WTC11 (cell line): ENCODE measurements around the gene NOS1. TPM values are rescaled to one million over a fixed set of nuclear protein-coding genes. Genes with fewer than 3 reads are reported as not detected.

Experiments used
- ATAC-seq: fragments of 200-7000 bp; cut with Tn5 transposase; 2 replicates; pipeline ENCODE4 v1.10.0; 2021; ENCODE audit warnings: mild to moderate bottlenecking, moderate library complexity
- CTCF ChIA-PET: fragments of 300-600 bp; sonication (Branson Sonifier 250); formaldehyde crosslinking; loops from one replicate; lab custom pipeline; 2021; ENCODE audit warnings: antibody characterized with exemption; lab: Charles Lee
- POLR2A ChIA-PET: fragments of 350-600 bp; sonication (Branson Sonifier 250); formaldehyde crosslinking; loops from one replicate; lab custom pipeline; 2021; ENCODE audit warnings: antibody characterized with exemption; lab: Charles Lee
- DNase-seq: peaks from one replicate; pipeline ENCODE4 v3.0.0; 2021; ENCODE audit warnings: low spot score
- H3K27ac Mint-ChIP-seq: 2 replicates; pipeline ENCODE4 v1.8.0; 2021; ENCODE audit warnings: mixed read lengths
- H3K27me3 Mint-ChIP-seq: 2 replicates; pipeline ENCODE4 v1.8.0; 2021; ENCODE audit warnings: low read depth, mild to moderate bottlenecking, moderate library complexity, mixed read lengths
- H3K36me3 Mint-ChIP-seq: 2 replicates; pipeline ENCODE4 v1.8.0; 2021; ENCODE audit warnings: mixed read lengths
- H3K4me1 Mint-ChIP-seq: 2 replicates; pipeline ENCODE4 v1.8.0; 2022; ENCODE audit warnings: mixed read lengths
- H3K4me3 Mint-ChIP-seq: 2 replicates; pipeline ENCODE4 v1.8.0; 2021; ENCODE audit warnings: mild to moderate bottlenecking, moderate library complexity, mixed read lengths
- H3K9me3 Mint-ChIP-seq: 2 replicates; pipeline ENCODE4 v1.8.0; 2021; ENCODE audit warnings: mixed read lengths
- FOXJ3 ChIP-seq: sonication (generic); formaldehyde crosslinking; IDR thresholded peaks from 2 replicates; pipeline ENCODE4 v1.9.0; 2021; ENCODE audit warnings: missing genetic modification reagents, mild to moderate bottlenecking, borderline replicate concordance
- GTF2I ChIP-seq: fragments of 250-450 bp; sonication (Bioruptor Pico); conservative IDR thresholded peaks from 2 replicates; pipeline ENCODE4 v1.4.0; 2021; ENCODE audit warnings: mild to moderate bottlenecking
- HMGA2 ChIP-seq: fragments of 250-450 bp; sonication (Bioruptor Pico); IDR thresholded peaks from 2 replicates; pipeline ENCODE4 v1.4.0; 2021; ENCODE audit warnings: mild to moderate bottlenecking, moderate library complexity
- NFATC4 ChIP-seq: fragments of 250-450 bp; sonication (Bioruptor Pico); IDR thresholded peaks from 2 replicates; pipeline ENCODE4 v1.9.0; 2021; ENCODE audit warnings: mild to moderate bottlenecking
- NFE2L1 ChIP-seq: sonication (generic); formaldehyde crosslinking; IDR thresholded peaks from 2 replicates; pipeline ENCODE4 v1.8.1; 2023; ENCODE audit warnings: missing genetic modification reagents
- SMAD3 ChIP-seq: sonication (generic); formaldehyde crosslinking; IDR thresholded peaks from 2 replicates; pipeline ENCODE4 v1.8.0; 2022; ENCODE audit warnings: missing genetic modification reagents, mild to moderate bottlenecking, borderline replicate concordance
- TEAD1 ChIP-seq: sonication (generic); formaldehyde crosslinking; IDR thresholded peaks from 2 replicates; pipeline ENCODE4 v1.8.0; 2022; ENCODE audit warnings: mild to moderate bottlenecking, missing genetic modification reagents
- TEAD4 ChIP-seq: sonication (generic); formaldehyde crosslinking; IDR thresholded peaks from 2 replicates; pipeline ENCODE4 v1.8.0; 2022; ENCODE audit warnings: mild to moderate bottlenecking, missing genetic modification reagents
- ZBTB21 ChIP-seq: sonication (generic); formaldehyde crosslinking; IDR thresholded peaks from 2 replicates; pipeline ENCODE4 v1.8.1; 2023; ENCODE audit warnings: mild to moderate bottlenecking, missing genetic modification reagents, borderline replicate concordance
- ZNF138 ChIP-seq: sonication (generic); formaldehyde crosslinking; conservative IDR thresholded peaks from 2 replicates; pipeline ENCODE4 v1.8.1; 2022; ENCODE audit warnings: mild to moderate bottlenecking, moderate library complexity, missing genetic modification reagents
- ZNF416 ChIP-seq: fragments of 250-450 bp; sonication (Bioruptor Pico); IDR thresholded peaks from 2 replicates; pipeline ENCODE4 v1.9.0; 2021; ENCODE audit warnings: mild to moderate bottlenecking, inconsistent platforms
- total RNA-seq: library from RNA; stranded (reverse); gene quantifications from 3 replicates; pipeline ENCODE4 v1.2.3, GENCODE V29; 2021
- TF ChIP-seq, protein P1 (sequence below): fragments of 200-600 bp; IDR thresholded peaks from 2 replicates; pipeline ENCODE4 v1.8.0; 2022; ENCODE audit warnings: antibody characterized with exemption
- TF ChIP-seq, protein P2 (sequence below): fragments of 250-450 bp; sonication (Bioruptor Pico); IDR thresholded peaks from 2 replicates; pipeline ENCODE4 v1.9.0; 2021; ENCODE audit warnings: mild to moderate bottlenecking
- TF ChIP-seq, protein P3 (sequence below): sonication (generic); formaldehyde crosslinking; IDR thresholded peaks from 2 replicates; pipeline ENCODE4 v1.8.1; 2023; ENCODE audit warnings: mild to moderate bottlenecking, missing genetic modification reagents
- TF ChIP-seq, protein P4 (sequence below): sonication (generic); formaldehyde crosslinking; IDR thresholded peaks from 2 replicates; pipeline ENCODE4 v1.8.0; 2022; ENCODE audit warnings: mild to moderate bottlenecking, missing genetic modification reagents
- TF ChIP-seq, protein P5 (sequence below): sonication (generic); formaldehyde crosslinking; IDR thresholded peaks from 2 replicates; pipeline ENCODE4 v1.8.1; 2023; ENCODE audit warnings: mild to moderate bottlenecking, missing genetic modification reagents, borderline replicate concordance
- TF ChIP-seq, protein P6 (sequence below): sonication (generic); formaldehyde crosslinking; IDR thresholded peaks from 2 replicates; pipeline ENCODE4 v1.8.0; 2022; ENCODE audit warnings: mild to moderate bottlenecking, missing genetic modification reagents
- TF ChIP-seq, protein P7 (sequence below): sonication (generic); formaldehyde crosslinking; conservative IDR thresholded peaks from 2 replicates; pipeline ENCODE4 v1.8.1; 2022; ENCODE audit warnings: mild to moderate bottlenecking, missing genetic modification reagents
- TF ChIP-seq, protein P8 (sequence below): sonication (generic); formaldehyde crosslinking; IDR thresholded peaks from 2 replicates; pipeline ENCODE4 v1.8.1; 2022; ENCODE audit warnings: low read depth, mild to moderate bottlenecking, moderate library complexity, missing genetic modification reagents, borderline replicate concordance

NOS1 gene
- total RNA-seq, 1 experiment from 2014 or later: 4.5 TPM

DNA sequence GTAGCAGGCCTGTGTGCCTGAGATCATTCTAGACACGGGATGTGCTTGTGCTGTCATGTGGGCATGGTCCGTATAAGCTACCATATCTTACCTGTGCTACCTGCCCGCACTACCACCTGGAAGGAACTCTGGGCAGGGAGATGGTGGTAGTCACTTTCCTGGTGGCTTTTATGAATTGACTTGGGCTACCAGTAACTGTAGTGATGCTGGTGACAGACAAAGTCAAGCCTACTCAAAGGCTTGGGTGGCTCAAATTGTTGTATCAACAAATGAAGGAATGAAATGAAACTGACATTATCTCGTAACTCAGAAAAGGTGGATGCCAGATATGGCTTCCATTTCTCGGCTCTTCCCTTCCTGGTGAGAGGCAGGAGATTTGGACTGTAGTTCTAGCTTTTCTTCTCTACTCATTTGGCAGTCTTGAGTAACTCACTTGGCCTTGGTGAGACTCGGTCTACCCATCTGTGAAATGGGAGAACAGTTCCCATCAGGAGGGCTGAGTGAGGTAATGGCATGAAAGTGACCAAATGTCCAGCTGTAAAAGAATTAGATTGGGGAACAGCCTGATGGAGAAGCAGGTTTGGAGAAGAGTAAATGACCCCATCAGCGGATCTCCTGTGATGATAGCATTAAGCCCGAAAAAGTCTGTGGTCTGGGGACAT lies 81.3 kb downstream of the NOS1 start (continued):
- TF ChIP-seq, protein P1, sequence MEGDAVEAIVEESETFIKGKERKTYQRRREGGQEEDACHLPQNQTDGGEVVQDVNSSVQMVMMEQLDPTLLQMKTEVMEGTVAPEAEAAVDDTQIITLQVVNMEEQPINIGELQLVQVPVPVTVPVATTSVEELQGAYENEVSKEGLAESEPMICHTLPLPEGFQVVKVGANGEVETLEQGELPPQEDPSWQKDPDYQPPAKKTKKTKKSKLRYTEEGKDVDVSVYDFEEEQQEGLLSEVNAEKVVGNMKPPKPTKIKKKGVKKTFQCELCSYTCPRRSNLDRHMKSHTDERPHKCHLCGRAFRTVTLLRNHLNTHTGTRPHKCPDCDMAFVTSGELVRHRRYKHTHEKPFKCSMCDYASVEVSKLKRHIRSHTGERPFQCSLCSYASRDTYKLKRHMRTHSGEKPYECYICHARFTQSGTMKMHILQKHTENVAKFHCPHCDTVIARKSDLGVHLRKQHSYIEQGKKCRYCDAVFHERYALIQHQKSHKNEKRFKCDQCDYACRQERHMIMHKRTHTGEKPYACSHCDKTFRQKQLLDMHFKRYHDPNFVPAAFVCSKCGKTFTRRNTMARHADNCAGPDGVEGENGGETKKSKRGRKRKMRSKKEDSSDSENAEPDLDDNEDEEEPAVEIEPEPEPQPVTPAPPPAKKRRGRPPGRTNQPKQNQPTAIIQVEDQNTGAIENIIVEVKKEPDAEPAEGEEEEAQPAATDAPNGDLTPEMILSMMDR: no peak
- TF ChIP-seq, protein P2, sequence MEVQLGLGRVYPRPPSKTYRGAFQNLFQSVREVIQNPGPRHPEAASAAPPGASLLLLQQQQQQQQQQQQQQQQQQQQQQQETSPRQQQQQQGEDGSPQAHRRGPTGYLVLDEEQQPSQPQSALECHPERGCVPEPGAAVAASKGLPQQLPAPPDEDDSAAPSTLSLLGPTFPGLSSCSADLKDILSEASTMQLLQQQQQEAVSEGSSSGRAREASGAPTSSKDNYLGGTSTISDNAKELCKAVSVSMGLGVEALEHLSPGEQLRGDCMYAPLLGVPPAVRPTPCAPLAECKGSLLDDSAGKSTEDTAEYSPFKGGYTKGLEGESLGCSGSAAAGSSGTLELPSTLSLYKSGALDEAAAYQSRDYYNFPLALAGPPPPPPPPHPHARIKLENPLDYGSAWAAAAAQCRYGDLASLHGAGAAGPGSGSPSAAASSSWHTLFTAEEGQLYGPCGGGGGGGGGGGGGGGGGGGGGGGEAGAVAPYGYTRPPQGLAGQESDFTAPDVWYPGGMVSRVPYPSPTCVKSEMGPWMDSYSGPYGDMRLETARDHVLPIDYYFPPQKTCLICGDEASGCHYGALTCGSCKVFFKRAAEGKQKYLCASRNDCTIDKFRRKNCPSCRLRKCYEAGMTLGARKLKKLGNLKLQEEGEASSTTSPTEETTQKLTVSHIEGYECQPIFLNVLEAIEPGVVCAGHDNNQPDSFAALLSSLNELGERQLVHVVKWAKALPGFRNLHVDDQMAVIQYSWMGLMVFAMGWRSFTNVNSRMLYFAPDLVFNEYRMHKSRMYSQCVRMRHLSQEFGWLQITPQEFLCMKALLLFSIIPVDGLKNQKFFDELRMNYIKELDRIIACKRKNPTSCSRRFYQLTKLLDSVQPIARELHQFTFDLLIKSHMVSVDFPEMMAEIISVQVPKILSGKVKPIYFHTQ (CRISPR knock-in tag): no peak
- TF ChIP-seq, protein P3, sequence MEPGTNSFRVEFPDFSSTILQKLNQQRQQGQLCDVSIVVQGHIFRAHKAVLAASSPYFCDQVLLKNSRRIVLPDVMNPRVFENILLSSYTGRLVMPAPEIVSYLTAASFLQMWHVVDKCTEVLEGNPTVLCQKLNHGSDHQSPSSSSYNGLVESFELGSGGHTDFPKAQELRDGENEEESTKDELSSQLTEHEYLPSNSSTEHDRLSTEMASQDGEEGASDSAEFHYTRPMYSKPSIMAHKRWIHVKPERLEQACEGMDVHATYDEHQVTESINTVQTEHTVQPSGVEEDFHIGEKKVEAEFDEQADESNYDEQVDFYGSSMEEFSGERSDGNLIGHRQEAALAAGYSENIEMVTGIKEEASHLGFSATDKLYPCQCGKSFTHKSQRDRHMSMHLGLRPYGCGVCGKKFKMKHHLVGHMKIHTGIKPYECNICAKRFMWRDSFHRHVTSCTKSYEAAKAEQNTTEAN (CRISPR knock-in tag): no peak
- TF ChIP-seq ZNF138 (CRISPR knock-in tag): no peak
- TF ChIP-seq NFE2L1 (CRISPR knock-in tag): no peak
- TF ChIP-seq, protein P4, sequence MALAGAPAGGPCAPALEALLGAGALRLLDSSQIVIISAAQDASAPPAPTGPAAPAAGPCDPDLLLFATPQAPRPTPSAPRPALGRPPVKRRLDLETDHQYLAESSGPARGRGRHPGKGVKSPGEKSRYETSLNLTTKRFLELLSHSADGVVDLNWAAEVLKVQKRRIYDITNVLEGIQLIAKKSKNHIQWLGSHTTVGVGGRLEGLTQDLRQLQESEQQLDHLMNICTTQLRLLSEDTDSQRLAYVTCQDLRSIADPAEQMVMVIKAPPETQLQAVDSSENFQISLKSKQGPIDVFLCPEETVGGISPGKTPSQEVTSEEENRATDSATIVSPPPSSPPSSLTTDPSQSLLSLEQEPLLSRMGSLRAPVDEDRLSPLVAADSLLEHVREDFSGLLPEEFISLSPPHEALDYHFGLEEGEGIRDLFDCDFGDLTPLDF (CRISPR knock-in tag): no peak
- no peak for TF ChIP-seq GTF2I (CRISPR knock-in tag)
- TF ChIP-seq TEAD1: no peak
- TF ChIP-seq SMAD3: no peak

DNA sequence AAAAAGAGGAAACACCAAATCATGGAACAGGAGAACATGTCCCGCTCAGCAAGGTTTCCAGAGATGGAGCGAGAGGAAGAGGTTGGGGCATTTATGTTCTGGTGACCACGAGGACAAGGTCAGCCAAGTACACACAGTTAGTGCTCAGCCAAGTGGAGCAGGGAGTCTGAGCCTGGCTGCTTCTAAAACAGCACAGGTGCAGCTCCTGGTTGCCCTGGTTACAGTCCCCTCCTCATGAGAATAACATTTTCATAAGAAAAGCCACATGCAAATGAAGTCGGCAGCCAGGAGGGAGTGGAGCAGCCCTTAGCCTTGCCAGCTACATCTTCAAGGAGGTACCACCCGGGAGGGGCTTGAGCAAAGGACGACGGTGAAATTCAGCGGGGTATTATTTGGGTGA lies 81.8 kb downstream of the NOS1 start:
- no peak overlapping the region for H3K27ac Mint-ChIP-seq
- H3K9me3 Mint-ChIP-seq: peaks cover 9% of the 10 kb centered on the region
- no peaks in the 10 kb centered on the region for H3K27me3 Mint-ChIP-seq
- POLR2A ChIA-PET: interaction anchor here (0.9 kb wide), 1 partner anchor 91 kb away, joined by 3 read pairs; no protein-coding TSS in a partner anchor
- TF ChIP-seq, protein P5, sequence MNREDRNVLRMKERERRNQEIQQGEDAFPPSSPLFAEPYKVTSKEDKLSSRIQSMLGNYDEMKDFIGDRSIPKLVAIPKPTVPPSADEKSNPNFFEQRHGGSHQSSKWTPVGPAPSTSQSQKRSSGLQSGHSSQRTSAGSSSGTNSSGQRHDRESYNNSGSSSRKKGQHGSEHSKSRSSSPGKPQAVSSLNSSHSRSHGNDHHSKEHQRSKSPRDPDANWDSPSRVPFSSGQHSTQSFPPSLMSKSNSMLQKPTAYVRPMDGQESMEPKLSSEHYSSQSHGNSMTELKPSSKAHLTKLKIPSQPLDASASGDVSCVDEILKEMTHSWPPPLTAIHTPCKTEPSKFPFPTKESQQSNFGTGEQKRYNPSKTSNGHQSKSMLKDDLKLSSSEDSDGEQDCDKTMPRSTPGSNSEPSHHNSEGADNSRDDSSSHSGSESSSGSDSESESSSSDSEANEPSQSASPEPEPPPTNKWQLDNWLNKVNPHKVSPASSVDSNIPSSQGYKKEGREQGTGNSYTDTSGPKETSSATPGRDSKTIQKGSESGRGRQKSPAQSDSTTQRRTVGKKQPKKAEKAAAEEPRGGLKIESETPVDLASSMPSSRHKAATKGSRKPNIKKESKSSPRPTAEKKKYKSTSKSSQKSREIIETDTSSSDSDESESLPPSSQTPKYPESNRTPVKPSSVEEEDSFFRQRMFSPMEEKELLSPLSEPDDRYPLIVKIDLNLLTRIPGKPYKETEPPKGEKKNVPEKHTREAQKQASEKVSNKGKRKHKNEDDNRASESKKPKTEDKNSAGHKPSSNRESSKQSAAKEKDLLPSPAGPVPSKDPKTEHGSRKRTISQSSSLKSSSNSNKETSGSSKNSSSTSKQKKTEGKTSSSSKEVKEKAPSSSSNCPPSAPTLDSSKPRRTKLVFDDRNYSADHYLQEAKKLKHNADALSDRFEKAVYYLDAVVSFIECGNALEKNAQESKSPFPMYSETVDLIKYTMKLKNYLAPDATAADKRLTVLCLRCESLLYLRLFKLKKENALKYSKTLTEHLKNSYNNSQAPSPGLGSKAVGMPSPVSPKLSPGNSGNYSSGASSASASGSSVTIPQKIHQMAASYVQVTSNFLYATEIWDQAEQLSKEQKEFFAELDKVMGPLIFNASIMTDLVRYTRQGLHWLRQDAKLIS (CRISPR knock-in tag): no peak
- TF ChIP-seq, protein P3 (CRISPR knock-in tag): no peak
- TF ChIP-seq, protein P6, sequence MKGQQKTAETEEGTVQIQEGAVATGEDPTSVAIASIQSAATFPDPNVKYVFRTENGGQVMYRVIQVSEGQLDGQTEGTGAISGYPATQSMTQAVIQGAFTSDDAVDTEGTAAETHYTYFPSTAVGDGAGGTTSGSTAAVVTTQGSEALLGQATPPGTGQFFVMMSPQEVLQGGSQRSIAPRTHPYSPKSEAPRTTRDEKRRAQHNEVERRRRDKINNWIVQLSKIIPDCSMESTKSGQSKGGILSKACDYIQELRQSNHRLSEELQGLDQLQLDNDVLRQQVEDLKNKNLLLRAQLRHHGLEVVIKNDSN (CRISPR knock-in tag): no peak
- TF ChIP-seq ZNF416 (CRISPR knock-in tag) (no peak), NFATC4 (CRISPR knock-in tag) (no peak), TEAD4 (CRISPR knock-in tag) (no peak), ZBTB21 (CRISPR knock-in tag) (no peak), FOXJ3 (CRISPR knock-in tag) (no peak), HMGA2 (no peak)
- TF ChIP-seq, protein P7, sequence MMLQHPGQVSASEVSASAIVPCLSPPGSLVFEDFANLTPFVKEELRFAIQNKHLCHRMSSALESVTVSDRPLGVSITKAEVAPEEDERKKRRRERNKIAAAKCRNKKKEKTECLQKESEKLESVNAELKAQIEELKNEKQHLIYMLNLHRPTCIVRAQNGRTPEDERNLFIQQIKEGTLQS: no peak
- TF ChIP-seq, protein P8, sequence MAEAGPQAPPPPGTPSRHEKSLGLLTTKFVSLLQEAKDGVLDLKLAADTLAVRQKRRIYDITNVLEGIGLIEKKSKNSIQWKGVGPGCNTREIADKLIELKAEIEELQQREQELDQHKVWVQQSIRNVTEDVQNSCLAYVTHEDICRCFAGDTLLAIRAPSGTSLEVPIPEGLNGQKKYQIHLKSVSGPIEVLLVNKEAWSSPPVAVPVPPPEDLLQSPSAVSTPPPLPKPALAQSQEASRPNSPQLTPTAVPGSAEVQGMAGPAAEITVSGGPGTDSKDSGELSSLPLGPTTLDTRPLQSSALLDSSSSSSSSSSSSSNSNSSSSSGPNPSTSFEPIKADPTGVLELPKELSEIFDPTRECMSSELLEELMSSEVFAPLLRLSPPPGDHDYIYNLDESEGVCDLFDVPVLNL: no peak
- H3K4me1 Mint-ChIP-seq: peaks cover 30% of the 10 kb centered on the region
- H3K4me3 Mint-ChIP-seq: peak overlapping the region; percentile 18; the same call in 1 of the 2 replicates
- DNase-seq (peak; percentile 71), ATAC-seq (peak; percentile 98)
- H3K36me3 Mint-ChIP-seq: peaks cover 3% of the 10 kb centered on the region; the same call in 1 of the 2 replicates
- CTCF ChIA-PET: interaction anchor here (0.8 to 2.3 kb wide), 6 partner anchors 43 to 571 kb away, joined by 3 to 15 read pairs (median 4); no protein-coding TSS in a partner anchor
